LNCAP (cell line): ENCODE results near the gene CABYR.

Experiments used
- CTCF ChIP-seq: fragments of 450-650 bp; IDR thresholded peaks from 2 replicates; pipeline ENCODE4 v1.5.1; 2017; ENCODE audit warnings: mild to moderate bottlenecking

Gene CABYR

DNA sequence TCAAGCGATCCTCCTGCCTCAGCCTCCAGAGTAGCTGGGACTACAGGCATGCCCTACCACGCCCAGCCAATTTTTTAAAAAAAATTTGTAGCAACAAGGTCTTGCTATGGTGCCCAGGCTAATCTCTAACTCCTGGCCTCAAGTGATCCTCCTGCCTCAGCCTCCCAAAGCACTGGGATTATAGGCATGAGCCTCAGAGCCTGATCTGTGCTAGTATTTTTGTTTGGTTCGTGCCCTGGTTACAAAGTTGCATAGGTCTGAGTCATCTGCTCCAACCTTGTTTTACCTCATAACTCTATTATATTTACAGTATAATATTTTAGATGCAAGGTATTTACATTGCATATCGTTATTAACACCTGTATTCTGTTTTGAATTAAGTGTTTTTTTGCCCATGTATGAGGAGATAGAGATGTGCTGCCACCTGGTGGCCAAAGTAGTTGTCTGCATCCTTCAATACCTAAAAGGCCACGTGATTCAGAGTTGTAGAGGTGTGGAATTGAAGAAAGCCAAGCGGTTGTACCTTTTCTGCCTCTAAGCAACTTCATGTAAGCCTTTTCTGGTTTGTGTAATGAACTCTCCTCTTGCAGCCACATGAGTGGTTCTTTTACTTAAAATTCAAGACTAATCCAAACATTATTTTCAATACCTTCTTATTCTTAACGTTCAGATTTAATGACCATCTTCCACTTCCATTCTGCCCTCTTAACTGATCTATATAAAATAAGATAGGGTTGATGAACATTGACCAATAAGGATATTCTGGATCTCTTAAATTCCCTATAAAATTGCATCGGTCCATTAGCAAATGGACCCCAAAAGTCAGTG, 19.9 kb upstream of the CABYR start:
- peak; percentile 85 for TF ChIP-seq CTCF

GRCh38 chr18:24120676-24121075, 18.2 kb upstream of the CABYR start:
- no peak for TF ChIP-seq CTCF

DNA sequence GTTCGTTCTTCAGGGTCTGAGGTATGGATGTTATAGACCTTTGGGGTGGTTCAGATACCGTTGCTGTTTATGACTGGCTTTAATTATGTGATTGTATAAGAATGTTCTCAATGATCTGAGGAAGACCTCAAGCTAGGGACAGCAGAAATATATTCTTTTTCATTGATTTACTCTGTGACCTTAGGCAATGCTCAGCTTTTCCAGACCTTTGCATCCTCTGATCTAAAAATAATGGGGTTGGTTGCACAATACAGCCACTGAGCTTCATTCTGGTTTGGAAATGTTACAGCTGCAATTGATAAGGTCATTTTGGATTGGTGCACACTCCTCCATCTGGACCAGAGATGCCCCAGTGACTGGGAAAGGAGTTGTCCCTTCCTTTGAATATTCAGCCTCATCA, 17.2 kb upstream of the CABYR start:
- no peak for TF ChIP-seq CTCF

DNA sequence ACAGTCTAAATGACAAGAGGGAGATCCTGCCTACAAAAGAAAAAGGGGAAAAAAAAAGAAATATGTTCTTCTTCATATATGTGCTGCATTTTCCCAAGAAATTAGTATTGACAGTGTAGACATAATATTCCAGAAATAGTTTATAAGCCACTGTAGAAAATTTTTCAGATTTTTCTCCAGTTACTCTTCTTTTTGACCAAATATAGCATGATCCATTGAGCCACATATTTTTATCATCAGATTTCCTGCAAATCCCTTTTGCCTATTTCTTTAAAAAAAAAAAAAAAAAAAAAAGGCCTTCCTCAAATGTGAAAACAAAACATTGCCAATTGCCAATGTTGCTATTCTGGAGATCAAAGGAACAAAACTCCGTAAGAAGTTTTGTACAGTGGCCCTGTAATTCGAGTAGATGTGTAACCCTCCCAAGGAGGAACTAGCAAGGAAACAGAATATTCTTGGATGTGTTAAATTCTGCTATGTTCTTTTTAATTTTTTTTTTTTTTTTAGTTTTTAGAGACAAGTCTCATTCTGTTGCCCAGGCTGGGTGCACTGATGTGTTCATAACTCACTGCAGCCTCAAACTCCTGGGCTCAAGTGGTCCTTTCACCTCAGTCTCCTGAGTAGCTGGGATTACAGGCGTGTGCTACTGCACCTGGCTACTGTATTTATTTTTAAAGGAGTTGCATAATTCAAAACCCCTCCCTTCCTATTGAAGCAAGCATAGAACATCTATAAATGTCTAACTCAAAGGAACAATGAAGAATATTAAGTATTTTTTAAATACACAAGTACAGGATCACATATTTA, 12.5 kb upstream of the CABYR start:
- TF ChIP-seq CTCF: no peak

DNA sequence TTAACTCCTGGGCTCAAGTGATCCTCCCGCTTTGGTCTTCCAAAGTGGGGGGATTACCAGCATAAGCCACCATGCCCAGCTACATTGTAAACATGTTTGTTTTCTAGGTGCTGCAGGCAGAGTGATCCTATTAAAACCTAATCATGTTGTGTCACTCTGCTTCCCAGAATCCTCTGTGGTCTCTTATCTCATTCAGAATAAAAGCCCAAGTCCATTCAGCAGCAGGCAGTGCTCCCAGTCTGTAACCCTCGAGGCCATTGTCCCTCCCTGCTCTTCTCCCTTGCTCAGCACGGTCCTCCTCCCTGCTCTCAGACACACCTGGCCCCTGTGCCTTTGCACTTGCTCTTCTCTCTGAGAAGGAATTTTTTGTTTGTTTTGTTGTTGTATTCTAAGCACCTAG, 11.1 kb upstream of the CABYR start:
- TF ChIP-seq CTCF: no peak

- TF ChIP-seq CTCF: no peak
These were observed 10.2 kb upstream of the CABYR start for GRCh38 chr18:24128700-24129099.

DNA sequence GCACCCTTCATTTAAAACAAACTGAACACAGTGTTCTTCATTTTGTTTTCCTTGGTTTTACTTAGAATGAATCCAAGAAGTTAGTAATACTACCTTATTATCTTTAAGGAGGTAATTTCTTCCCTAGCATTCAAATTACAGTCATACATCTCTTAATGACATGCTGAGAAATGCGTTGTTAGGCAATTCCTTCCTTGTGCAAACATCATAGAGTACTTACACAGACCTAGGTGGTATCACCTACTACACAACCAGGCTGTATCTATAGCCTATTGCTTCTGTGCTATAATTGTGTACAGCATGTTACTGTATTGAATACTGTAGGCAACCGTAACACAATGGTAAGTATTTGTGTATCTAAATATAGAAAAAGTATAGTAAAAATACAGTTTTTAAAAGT, 8.4 kb upstream of the CABYR start:
- no peak for TF ChIP-seq CTCF
